Adipocyte (in vitro differentiated cells): ENCODE results near the gene SCYL2.

Experiments used
- DNase-seq: peaks from one replicate; pipeline ENCODE4 v3.0.0-alpha.2; 2015; ENCODE audit warnings: low read depth
- H3K27me3 ChIP-seq: replicated peaks from 2 replicates; pipeline ENCODE4 v1.7.0; 2013; ENCODE audit warnings: mild to moderate bottlenecking, low read length, moderate library complexity; ENCODE audit not compliant: control insufficient read depth, insufficient read depth
- H3K36me3 ChIP-seq: 2 replicates; pipeline ENCODE4 v1.7.0; 2013; ENCODE audit warnings: low read length, mild to moderate bottlenecking, moderate library complexity; ENCODE audit not compliant: control insufficient read depth, insufficient read depth, severe bottlenecking
- H3K4me1 ChIP-seq: 2 replicates; pipeline ENCODE4 v1.7.0; 2013; ENCODE audit warnings: mild to moderate bottlenecking, low read length, moderate library complexity; ENCODE audit not compliant: control insufficient read depth, insufficient read depth
- H3K4me3 ChIP-seq: 2 replicates; pipeline ENCODE4 v1.7.0; 2013; ENCODE audit warnings: mild to moderate bottlenecking, low read length, moderate library complexity
- H3K9ac ChIP-seq: 2 replicates; pipeline ENCODE4 v1.7.0; 2013; ENCODE audit warnings: mild to moderate bottlenecking, low read length, moderate library complexity
- H3K9me3 ChIP-seq: 2 replicates; pipeline ENCODE4 v1.7.0; 2013; ENCODE audit warnings: mild to moderate bottlenecking, low read length, moderate library complexity; ENCODE audit not compliant: control insufficient read depth

The SCYL2 gene

DNA sequence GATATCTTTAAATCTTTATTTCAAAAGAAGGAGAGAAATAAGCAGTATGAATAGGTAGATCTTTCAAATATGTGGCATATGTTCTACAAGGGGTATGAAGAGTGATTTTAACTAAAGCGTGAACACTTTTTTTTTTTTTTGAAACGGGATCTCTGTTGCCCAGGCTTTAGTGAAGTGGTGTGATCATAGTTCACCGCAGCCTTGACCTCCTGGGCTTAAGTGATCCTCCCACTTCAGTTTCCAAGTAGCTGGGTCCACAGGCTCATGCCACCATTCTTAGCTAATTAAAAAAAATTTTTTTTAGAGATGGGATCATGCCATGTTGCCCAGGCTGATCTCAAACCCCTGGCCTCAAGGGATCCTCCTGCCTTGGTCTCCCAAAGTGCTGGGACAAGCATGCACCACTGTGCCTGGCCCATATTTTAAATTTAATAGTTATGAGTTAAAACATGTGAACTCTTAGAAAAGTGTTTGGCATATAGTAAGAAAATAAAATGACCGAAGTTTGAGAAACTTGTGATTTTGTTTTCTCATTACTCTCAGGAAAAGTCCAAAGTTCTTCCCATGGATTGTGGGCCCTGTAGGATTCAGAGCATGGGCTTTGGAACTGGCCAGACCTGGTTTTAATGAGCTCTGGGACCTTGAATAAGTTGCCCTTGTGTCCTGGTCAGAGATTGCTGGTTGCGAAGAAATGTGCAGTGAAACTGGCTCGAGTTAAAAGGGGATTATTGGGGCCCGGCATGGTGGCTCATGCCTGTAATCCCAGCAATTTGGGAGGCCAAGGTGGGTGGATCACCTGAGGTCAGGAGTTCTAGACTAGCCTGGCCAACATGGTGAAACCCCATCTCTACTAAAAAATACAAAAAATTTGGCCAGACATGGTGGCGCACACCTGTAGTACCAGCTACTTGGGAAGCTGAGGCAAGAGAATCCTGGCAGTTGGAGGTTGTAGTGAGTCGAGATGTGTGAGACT, 116.9 kb downstream of the SCYL2 start:
- Histone ChIP-seq H3K4me3 (no peak overlapping the region), H3K36me3 (no peaks in the 10 kb centered on the region), H3K27me3 (peaks cover 11% of the 10 kb centered on the region), H3K9me3 (no peaks in the 10 kb centered on the region), H3K4me1 (no peaks in the 10 kb centered on the region), H3K9ac (no peak overlapping the region)
- DNase-seq: no peak

DNA sequence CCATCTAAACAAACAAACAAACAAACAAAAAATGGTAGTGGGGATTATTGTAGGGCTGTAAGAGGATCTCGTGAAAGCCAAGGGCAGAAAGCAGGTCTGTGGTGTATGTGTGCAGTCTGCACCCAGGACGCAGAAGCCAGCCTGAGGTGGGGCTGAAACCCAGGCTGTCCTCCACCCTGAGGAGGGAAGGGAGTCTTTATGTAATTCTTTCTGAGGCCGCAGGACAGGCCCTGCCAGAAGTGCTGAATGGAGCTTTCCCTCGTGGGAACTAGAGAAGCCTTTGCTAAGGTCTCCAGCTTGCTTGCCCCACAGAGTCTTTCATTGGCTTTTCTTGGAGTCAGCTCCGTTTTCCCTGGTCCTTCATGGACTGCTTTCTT, 117.6 kb downstream of the SCYL2 start:
- Histone ChIP-seq H3K4me1 (no peaks in the 10 kb centered on the region), H3K9me3 (no peaks in the 10 kb centered on the region), H3K9ac (no peak overlapping the region), H3K4me3 (no peak overlapping the region), H3K27me3 (peaks cover 11% of the 10 kb centered on the region), H3K36me3 (no peaks in the 10 kb centered on the region)
- no peak for DNase-seq

DNA sequence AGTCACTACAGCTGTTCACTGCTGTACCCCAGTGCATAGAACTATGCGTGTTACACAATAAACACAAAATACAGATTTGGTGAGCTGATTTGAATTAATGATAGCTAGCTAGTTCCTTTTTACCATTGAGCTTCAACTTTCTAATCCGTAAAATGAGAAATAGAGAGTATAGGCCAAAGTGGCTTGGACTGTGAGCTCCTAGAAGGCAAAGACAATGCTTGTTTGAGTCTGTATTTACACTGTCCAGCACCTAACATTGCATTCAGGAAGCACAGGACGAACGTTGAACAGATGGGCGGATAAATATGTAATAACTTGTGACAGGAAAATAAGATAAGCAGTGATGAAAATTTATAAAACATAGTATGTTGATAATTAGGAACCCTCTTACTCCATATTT, 121.4 kb downstream of the SCYL2 start:
- Histone ChIP-seq H3K4me3 (no peak overlapping the region), H3K4me1 (no peaks in the 10 kb centered on the region), H3K27me3 (peaks cover 11% of the 10 kb centered on the region), H3K36me3 (no peaks in the 10 kb centered on the region), H3K9ac (no peak overlapping the region), H3K9me3 (no peaks in the 10 kb centered on the region)
- no peak for DNase-seq
